Measurements from ENCODE around the gene HES4.
"Not testable (repeated sequence)": the region's sequence is repeated elsewhere in the genome, so short reads cannot be mapped to it uniquely, and the experiment has no call there.

The HES4 gene

GRCh38 chr1:980602-981395 is 19.1 kb downstream of the HES4 start:
- DNase-seq (ENCODE audit: low spot score) = no peak
- H3K27ac ChIP-seq = no peak overlapping the region
- POLR2A ChIA-PET (ENCODE audit: low non-redundant PET) = interaction anchor here (1.0 to 1.3 kb wide), 2 partner anchors 14 to 21 kb away, joined by 4 to 5 read pairs; no protein-coding TSS in a partner anchor
- no peak for TF ChIP-seq CTCF (conservative IDR thresholded peaks at IDR 0.05; ENCODE audit: low read depth)
- CTCF ChIA-PET = interaction anchor here (0.7 to 1.0 kb wide), 3 partner anchors 12 to 109 kb away, joined by 3 read pairs; no protein-coding TSS in a partner anchor

GRCh38 chr1:980137-980571 is 19.7 kb downstream of the HES4 start:
- no peak for DNase-seq (ENCODE audit: low spot score)
- H3K27ac ChIP-seq = no peak overlapping the region
- TF ChIP-seq CTCF (conservative IDR thresholded peaks at IDR 0.05; ENCODE audit: low read depth) = no peak
- ChIA-PET POLR2A (ENCODE audit: low non-redundant PET) (interaction anchor here (1.0 to 1.3 kb wide), 2 partner anchors 13 to 22 kb away, joined by 4 to 5 read pairs; no protein-coding TSS in a partner anchor), CTCF (interaction anchor here (0.8 to 1.0 kb wide), 3 partner anchors 13 to 74 kb away, joined by 3 to 5 read pairs (median 3); no protein-coding TSS in a partner anchor)

- ChIA-PET CTCF (interaction anchor here (0.8 to 1.0 kb wide), 3 partner anchors 13 to 74 kb away, joined by 3 to 5 read pairs (median 3); no protein-coding TSS in a partner anchor), POLR2A (ENCODE audit: low non-redundant PET) (interaction anchor here (1.0 kb wide), 1 partner anchor 22 kb away, joined by 4 read pairs; no protein-coding TSS in a partner anchor)
- no peak for DNase-seq (ENCODE audit: low spot score)
- H3K27ac ChIP-seq = no peak overlapping the region
- TF ChIP-seq CTCF (conservative IDR thresholded peaks at IDR 0.05; ENCODE audit: low read depth) = no peak
Observed at GRCh38 chr1:979744-980072, 20.2 kb downstream of the HES4 start.

GRCh38 chr1:978835-979743 is 20.8 kb downstream of the HES4 start:
- CTCF ChIA-PET = interaction anchor here (0.8 kb wide), 2 partner anchors 23 to 73 kb away, joined by 3 to 5 read pairs; no protein-coding TSS in a partner anchor
- H3K27ac ChIP-seq = no peak overlapping the region
- TF ChIP-seq CTCF (conservative IDR thresholded peaks at IDR 0.05; ENCODE audit: low read depth) = no peak
- no peak for DNase-seq (ENCODE audit: low spot score)
- POLR2A ChIA-PET (ENCODE audit: low non-redundant PET) = no interaction called here

GRCh38 chr1:978069-978834 is 21.6 kb downstream of the HES4 start:
- no peak for DNase-seq (ENCODE audit: low spot score)
- POLR2A ChIA-PET (ENCODE audit: low non-redundant PET) = no interaction called here
- TF ChIP-seq CTCF (conservative IDR thresholded peaks at IDR 0.05; ENCODE audit: low read depth) = no peak

GRCh38 chr1:976791-977190 is 23.1 kb downstream of the HES4 start:
- ChIA-PET CTCF (interaction anchor here (0.6 to 1.8 kb wide), 4 partner anchors 18 to 274 kb away, joined by 3 to 9 read pairs (median 4); partner anchors contain the start of gene NOC2L), POLR2A (ENCODE audit: low non-redundant PET) (interaction anchor here (0.9 kb wide), 1 partner anchor 10 kb away, joined by 6 read pairs; the partner anchor contains the start of gene PLEKHN1)
- H3K27ac ChIP-seq; DNase-seq (ENCODE audit: low spot score): not testable (repeated sequence)

More at GRCh38 chr1:978069-978834, 21.6 kb downstream of the HES4 start:
- CTCF ChIA-PET = no interaction called here
- H3K27ac ChIP-seq = no peak overlapping the region
